ENCODE measurements around the gene PIK3IP1.

PIK3IP1 gene

DNA sequence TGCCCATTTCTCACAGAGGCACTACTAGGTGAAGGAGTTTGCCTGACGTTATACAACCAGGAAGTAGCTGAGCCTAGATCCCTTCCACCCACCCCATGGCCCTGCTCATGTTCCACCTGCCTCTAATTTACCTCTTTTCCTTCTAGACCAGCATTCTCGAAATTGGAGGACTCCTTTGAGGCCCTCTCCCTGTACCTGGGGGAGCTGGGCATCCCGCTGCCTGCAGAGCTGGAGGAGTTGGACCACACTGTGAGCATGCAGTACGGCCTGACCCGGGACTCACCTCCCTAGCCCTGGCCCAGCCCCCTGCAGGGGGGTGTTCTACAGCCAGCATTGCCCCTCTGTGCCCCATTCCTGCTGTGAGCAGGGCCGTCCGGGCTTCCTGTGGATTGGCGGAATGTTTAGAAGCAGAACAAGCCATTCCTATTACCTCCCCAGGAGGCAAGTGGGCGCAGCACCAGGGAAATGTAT, 14.1 kb downstream of the PIK3IP1 start:
- FAIRE-seq, result no peak

DNA sequence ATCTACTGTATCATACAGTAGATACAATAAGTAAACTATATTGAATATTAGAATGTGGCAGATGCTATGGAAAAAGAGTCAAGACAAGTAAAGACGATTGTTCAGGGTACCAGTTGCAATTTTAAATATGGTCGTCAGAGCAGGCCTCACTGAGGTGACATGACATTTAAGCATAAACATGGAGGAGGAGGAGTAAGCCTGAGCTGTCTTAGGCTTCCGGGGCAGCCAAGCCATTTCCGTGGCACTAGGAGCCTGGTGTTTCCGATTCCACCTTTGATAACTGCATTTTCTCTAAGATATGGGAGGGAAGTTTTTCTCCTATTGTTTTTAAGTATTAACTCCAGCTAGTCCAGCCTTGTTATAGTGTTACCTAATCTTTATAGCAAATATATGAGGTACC, 14.5 kb downstream of the PIK3IP1 start:
- no peak for FAIRE-seq

GRCh38 chr22:31276426-31277167, 15.7 kb downstream of the PIK3IP1 start:
- FAIRE-seq, result no peak

DNA sequence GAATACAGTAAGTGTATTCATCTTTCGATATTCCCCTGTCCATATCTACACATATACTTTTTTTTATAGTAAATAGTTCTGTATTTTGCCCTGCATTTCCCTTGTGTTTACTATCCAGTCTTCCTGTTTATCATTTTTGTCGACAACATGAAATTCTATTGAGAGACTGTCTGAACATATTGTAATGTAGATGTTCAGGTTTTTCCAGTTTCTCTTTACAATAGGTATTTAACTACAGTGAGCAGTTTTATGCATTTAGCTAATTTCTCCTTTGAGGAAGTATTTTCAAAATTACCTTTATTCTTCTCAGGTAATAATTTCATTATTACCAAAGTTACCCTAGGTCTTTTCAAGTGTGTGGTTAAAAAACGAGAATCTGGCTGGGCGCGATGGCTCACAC, 16.7 kb downstream of the PIK3IP1 start:
- no peak for FAIRE-seq

DNA sequence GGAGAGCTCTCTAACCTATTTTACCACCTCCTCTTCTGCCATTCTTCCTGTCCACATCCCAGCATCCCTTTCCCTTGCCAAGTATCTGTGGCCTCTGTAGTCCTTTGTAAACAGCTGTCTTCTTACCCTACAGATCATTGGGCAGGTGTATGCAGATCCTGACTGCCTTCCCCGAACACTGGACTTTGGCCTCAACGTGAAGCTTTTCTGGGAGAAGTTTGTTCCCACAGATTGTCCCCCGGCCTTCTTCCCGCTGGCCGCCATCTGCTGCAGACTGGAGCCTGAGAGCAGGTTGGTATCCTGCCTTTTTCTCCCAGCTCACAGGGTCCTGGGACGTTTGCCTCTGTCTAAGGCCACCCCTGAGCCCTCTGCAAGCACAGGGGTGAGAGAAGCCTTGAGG, 17.3 kb downstream of the PIK3IP1 start:
- FAIRE-seq, result no peak

- FAIRE-seq, result no peak
These were observed 18.3 kb downstream of the PIK3IP1 start for GRCh38 chr22:31274017-31274416.

DNA sequence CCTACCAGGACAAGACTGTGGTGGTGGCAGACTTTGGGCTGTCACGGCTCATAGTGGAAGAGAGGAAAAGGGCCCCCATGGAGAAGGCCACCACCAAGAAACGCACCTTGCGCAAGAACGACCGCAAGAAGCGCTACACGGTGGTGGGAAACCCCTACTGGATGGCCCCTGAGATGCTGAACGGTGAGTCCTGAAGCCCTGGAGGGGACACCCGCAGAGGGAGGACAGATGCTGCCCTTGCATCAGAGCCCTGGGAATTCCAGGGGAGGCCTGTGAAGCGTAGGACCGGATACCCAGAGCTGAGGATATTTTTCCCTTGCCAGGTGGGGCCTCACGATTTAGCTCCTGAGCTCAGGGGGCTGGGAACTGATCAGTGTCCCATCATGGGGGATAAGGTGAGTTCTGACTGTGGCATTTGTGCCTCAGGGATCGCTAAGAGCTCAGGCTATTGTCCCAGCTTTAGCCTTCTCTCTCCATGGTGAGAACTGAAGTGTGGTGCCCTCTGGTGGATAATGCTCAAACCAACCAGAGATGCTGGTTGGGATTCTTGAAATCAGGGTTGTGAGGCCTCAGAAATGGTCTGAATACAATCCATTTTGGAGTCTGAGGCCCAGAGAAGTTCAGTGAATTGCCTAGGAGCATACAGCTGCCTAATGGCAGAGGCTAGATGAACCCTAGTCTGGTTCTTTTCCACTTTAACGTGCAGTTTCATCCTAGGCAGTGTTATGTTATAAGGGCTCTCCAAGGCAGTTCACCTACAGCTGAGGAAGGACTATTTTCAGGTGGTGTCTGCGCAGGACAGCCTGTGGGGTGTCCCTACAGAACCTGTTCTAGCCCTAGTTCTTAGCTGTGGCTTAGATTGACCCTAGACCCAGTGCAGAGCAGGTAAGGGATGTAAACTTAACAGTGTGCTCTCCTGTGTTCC, 19.5 kb downstream of the PIK3IP1 start:
- no peak for FAIRE-seq

GRCh38 chr22:31271485-31271884, 20.8 kb downstream of the PIK3IP1 start:
- FAIRE-seq, result no peak

- no peak for FAIRE-seq
These were observed 21.3 kb downstream of the PIK3IP1 start for GRCh38 chr22:31271026-31271425.

DNA sequence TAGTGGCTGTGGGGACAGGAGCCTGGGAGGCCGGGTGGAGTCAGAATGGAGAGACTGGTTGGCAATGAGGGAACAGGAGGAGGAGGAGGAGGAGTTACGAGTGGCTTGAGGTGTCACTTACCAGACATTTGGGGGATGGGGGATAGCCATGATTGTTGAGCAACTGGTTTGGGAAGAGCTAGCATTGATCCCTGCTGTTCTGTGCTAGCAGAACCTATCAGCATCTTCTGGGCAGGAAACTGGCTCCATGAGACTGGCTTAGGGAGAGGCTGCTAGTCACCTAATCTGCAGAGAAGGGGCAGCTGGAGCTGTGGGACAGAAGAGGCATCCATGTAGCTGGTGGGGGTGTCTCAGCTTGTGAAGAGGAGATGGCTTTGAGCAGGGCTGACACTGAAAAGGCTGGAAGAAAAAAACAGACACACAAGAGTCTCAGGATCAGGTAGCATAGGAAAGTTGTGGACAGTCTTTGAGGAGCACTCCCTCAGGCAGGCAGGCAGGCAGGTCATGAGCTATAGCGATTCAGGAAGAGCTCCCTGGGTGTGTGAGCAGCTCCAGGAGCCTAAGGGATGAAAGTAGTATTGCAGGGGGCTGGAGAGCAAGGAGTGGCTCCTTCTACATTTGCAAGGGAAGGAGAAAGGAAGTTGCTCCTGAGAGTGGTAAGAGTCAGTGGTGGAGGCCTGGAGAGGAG, 22.3 kb downstream of the PIK3IP1 start:
- FAIRE-seq, result no peak

- no peak for FAIRE-seq
These were observed 24.0 kb downstream of the PIK3IP1 start for GRCh38 chr22:31268281-31268680.

DNA sequence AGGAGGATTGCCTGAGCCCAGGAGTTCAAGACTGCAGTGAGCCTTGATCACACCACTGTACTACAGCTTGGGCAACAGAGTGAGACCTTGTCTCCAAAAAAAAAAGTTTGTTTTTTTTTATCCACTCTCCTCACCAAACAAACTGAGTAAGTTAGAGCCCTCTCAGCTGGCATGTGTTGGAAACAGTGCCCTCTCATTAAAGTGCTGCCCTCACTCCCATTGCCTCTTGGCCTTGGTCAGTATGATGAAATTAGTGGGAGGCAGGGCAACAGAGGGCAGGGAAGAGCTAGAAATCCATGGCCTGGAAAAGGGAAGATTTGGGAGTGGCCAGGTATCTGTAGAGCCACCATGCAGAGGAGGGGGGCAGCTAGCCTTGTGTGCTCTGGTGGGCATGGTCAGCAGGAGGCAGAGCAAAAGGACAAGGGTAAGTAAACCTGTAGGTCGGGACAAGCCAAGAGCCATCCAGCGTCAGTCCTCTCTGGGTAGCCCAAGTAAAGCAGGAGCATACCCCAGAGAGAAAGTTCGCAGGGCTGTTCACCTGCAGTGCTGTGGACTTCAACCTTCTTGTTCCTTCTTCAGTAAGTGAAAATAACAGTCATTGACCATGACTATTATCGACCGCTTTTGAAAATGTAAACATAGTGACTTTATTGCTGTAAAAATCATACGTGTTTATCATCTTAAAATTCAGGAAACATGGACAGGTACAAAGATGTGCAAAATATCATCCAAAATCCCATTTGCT, 28.2 kb downstream of the PIK3IP1 start:
- FAIRE-seq, result no peak

DNA sequence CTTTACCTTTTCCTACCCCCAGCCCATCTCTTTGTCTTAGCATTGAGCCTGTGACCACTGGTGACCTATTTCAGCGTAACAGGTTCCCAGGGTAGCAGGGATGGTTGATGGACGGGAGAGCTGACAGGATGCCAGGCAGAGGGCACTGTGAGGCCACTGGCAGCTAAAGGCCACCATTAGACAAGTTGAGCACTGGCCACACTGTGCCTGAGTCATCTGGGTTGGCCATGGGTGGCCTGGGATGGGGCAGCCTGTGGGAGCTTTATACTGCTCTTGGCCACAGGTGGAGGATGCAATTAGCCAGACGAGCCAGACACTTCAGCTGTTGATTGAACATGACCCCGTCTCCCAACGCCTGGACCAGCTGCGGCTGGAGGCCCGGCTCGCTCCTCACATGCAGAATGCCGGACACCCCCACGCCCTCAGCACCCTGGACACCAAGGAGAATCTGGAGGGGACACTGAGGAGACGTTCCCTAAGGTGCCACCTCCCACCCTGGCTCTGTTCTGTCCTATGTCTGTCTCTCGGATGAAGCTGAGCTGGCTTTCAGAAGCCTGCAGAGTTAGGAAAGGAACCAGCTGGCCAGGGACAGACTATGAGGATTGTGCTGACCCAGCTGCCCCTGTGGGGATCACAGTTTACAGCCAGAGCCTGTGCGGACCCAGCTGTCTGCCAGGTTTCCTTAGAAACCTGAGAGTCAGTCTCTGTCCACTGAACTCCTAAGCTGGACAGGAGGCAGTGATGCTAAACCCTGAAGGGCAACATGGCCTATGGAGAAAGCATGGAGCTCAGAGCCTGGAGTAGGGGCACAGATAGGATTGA, 29.8 kb downstream of the PIK3IP1 start:
- no peak for FAIRE-seq

GRCh38 chr22:31260474-31260856, 31.8 kb downstream of the PIK3IP1 start:
- FAIRE-seq, result no peak

GRCh38 chr22:31259798-31260473, 32.4 kb downstream of the PIK3IP1 start:
- FAIRE-seq, result no peak

DNA sequence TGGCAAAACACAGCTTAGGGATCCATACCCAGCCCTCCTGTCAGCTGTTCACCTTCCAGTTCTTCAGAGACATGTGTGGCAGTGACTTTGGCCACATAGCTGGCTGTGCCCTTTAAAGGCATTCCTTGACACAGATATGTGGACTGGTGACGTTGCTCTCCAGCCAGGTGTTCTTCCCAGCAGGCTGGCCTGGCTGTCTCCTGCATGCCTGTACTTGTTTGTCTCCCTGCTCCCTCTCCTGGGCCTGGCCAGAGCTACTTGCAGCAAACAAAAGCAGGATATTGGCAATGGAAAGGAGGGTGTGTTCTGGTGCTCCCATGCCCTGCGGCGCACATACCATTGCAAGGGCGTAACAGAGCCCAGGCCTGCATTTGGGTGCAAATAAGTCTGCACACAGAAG, 38.3 kb downstream of the PIK3IP1 start:
- no peak for FAIRE-seq

GRCh38 chr22:31250740-31251600, 41.3 kb downstream of the PIK3IP1 start:
- no peak for FAIRE-seq

DNA sequence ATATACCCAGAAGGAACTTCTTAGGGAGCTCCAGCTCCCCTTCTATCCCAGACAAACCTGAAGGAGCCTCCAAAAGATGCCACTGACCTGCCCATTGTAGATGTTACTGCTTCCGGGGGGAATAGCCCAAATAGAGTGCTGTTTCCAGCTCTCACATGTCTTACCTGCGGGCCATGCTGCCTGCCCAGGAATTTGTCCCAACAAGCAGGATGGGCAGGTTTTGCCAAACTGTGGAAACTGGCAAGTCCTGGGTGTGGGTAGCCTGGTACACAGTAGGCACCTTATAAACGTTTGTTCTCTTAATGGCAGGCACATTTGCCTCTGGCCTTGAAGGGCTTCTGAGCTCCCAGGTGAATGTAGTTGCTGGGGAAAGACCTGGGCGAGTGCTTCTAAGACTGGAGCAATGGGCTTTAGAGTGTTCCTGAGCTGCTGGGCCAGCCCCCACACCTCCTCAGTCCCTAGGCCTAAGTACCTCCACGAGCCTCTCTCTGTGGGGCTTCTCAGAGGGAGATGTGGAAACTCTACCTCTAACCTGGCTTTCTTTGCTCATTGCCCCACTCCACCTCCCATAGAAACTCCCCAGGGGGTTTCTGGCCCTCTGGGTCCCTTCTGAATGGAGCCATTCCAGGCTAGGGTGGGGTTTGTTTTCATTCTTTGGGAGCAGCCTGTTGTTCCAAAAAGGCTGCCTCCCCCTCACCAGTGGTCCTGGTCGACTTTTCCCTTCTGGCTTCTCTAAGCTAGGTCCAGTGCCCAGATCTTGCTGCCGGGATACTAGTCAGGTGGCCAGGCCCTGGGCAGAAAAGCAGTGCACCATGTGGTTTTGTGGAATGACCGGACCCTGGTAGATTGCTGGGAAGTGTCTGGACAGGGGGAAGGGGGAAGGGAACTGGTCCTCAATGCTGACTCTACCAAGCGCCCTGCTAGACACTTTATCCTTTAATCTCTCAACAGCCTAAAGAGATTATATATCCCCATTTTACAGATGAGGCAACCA, 43.0 kb downstream of the PIK3IP1 start:
- no peak for FAIRE-seq

Data from TTC549 (cell line).